Left colon (tissue), 2 donors: ENCODE data around the gene APOA1. TPM values are rescaled to one million over a fixed set of nuclear protein-coding genes. Genes with fewer than 3 reads are reported as not detected.
A peak's percentile ranks its signal among the peaks of the same experiment; 100 is the strongest.

ENCODE experiments used
- ATAC-seq: fragments of 200-7000 bp; cut with Tn5 transposase; one replicate; pipeline ENCODE4 v1.9.1; 2020; ENCODE audit warnings: mild to moderate bottlenecking, moderate library complexity
- DNase-seq, 2 donors: peaks; one replicate each; pipeline ENCODE4 v3.0.0-alpha.2; 2020
- intact Hi-C, 2 donors: fragments of 100-400 bp; cut with DNase I in 1 of 2; cut with micrococcal nuclease in 1 of 2; formaldehyde crosslinking; loops; one replicate each; pipeline versions ENCODE4 v1.11.2 to v1.14.0; 2022; cut with DNase I, micrococcal nuclease
- long read RNA-seq: library from polyadenylated mRNA; unstranded; transcript quantifications from one replicate; pipeline ENCODE4 v2.0.0, GENCODE V29; 2021
- total RNA-seq, 2 donors: library from RNA; stranded (reverse); fragmentation: NEBNext Ultra II Directional; extraction: Animal tissue kit (Norgen Biotek cat#: 25700); gene quantifications; one replicate each; pipeline ENCODE4 v1.2.1, GENCODE V29; 2021
- donor health status: DM: no; HTN: no; CAD: no.
- donor health status: DM: yes; HTN: yes; CAD: no.

The APOA1 gene
- total RNA-seq: not detected
- long read RNA-seq: 0 reads

DNA sequence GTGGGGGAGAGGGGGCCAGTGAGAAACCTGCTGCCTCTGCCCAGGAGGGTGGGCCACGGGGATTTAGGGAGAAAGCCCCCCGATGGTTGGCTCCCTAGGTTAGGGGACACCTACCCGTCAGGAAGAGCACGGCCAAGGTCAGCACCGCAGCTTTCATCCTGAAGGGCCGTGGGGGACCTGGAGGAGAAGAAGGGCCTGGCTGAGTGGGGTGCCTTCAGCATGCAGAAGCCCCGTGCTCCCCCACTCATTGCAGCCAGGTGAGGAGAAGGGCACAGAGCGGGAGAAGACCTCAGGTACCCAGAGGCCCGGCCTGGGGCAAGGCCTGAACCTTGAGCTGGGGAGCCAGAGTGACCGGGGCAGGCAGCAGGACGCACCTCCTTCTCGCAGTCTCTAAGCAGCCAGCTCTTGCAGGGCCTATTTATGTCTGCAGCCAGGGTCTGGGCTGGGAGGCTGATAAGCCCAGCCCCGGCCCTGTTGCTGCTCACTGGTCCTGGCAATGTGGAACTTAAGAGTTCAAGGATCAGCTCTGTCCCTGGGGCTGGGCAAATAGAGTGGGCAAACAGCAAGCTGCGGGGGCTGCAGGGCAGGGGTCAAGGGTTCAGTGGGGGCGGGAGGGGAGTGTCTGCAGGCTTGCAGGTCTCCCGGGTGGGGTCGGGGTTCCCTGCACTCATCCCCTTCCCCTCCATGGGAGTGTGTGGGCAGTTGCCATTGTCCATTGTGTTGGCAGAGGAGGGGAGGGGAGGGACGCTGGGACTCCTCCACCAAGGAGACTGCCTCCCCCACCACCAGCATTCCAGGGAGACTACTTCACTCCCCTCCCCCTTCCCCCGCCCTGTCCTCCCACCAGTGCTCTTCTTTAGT, at the start of gene APOA1:
TSS of gene APOA1 (minus strand) at position 392 of the 861 bp plus-strand sequence. CDS start at position 157, 235 bp downstream.
- ATAC-seq: no peak

DNA sequence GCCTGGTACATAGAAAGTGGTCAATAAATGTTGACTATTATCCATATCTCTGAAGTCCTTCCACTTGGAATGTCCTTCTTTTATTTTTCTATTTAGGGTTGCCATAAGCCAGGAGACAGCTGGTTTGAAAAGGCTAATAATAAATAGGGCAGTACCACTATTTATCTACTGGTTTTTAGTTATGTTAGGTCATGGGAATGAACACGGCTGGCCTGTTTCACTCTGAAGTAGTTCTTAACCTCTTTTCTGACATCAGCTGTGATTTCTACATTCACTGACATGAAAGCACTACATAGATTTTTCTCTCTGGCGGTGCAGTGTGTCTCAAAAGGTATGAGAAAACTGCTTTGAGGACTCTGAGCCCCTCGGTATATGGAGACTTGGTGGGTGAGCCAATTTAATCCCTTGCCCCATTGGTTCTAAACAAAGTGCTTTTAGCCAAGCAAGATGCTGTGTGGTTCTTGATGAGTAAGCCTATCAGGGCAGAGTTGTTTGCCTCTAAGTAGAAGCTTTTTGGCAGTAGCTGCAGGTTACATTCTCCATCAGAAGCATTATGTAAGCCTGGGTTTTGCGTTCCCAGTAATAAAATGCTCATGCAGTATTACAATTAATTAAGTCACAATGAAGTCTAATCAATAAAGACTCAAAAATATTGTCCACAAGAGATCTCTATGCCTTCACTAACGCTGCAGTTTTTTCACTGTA, 48.7 kb upstream of the APOA1 start:
- DNase-seq (no peak), ATAC-seq (no peak)
- intact Hi-C loops: loop anchor here in 1 of 2 donors (10.0 kb wide), 1 partner anchor 219 kb away; no protein-coding TSS in a partner anchor

More for the DNA sequence above, at the start of gene APOA1:
- DNase-seq: no peak
- intact Hi-C loops: no loop called here

DNA sequence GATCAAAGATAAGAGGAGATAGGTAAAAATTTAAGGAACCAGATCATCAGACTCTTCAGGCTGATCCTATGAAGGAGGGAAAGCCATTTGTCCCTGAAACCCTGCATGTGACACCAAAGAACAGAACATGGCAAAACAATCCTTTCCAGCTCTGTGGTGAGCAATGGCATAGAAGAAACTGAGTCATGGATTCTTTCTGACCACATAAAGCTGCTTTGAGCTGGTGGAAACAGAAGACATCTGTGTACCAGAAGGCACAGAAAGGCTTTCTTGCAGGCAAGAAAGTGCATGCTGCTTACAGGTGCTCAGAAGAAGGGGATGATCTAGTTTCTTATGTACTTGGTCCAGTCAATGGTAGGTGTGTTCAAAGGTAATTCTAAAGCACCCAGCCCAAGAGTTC, 45.0 kb upstream of the APOA1 start:
- intact Hi-C loops: loop anchor here in 1 of 2 donors (10.0 kb wide), 1 partner anchor 222 kb away; no protein-coding TSS in a partner anchor
- DNase-seq (no peak), ATAC-seq (no peak)

DNA sequence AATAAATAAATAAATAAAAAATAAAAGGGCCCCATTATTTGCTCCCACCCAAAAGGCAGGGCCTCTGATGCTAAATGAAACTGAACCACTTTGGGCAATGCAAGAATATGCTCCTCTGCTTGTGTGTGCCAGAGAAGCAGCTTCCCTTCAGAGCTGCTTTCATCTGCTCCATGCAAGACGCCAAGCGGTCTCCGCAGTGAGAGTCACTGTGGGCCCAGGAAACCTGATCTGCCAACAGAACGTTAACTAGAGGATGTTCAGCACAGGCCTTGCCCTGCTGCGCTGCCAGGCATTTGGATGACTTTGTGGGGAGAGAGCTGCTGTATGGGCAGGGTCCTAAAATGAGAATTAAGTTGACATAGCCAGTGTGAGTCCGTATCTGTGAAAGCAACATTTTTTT, 43.7 kb upstream of the APOA1 start:
- no peak for DNase-seq
- no peak for ATAC-seq
- intact Hi-C loops: loop anchor here in 1 of 2 donors (10.0 kb wide), 1 partner anchor 224 kb away; no protein-coding TSS in a partner anchor

DNA sequence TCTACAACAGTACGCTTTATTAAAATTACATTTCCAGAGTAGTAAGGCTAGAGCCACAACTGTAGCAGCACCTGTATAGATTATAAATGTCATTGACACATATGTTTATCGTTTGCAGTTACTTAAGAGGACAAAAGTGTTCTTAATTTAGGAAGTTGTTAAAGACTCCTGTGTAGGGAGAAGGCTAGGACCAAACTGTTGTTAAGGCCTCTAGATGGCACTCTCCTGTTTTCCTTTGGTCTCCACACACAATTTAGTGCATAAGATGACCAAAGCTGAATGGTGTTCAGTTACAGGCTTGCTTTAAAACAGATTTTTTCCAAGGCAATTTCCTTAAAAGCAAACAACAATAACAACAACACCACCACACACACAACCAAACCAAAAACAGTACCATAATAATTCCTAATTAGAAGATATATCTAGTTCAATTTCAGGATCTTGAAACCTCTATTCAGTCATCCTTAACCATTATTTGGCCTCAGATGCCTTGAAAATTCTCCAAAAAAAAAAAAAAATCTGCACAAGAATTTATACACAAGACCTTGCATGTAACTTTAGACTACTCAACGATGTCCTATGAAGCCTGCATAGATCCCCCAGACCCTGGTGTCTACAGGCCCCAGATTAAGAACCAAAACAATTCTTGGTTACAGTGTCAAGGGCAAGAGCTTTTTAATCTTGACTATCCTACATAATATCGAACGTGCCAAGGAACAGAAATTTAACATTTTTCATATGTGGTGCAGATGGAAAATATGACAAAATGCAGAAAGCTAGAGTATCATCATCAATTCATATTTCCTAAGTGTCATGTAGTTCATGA, 42.6 kb upstream of the APOA1 start:
- DNase-seq: no peak
- ATAC-seq: peak; percentile 89
- intact Hi-C loops: loop anchor here (2.0 to 10.0 kb wide), 2 partner anchors 225 kb away; no protein-coding TSS in a partner anchor

GRCh38 chr11:116876656-116877055, 39.2 kb upstream of the APOA1 start:
- DNase-seq: no peak
- ATAC-seq: no peak
- intact Hi-C loops: no loop called here

GRCh38 chr11:116875194-116875593, 37.8 kb upstream of the APOA1 start:
- no peak for ATAC-seq
- intact Hi-C loops: no loop called here
- DNase-seq: no peak

DNA sequence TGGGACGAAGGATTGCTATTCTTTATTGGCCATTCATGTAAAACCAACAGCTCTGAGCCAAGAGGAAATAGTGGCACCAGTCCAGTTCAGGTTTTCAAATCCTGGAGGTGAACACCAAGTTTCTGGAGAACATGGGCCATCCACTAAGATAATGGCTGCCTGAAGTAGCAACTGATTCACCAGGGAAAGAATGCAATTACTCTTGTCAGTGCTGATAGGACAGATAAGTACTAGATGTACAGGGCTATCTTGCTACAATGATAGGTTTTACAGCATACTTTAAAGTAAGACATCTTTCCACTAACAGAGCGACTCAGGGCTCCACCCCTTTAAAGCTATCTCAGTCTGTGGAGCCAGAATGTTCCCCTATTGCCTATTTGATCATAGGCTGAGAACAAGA, 36.8 kb upstream of the APOA1 start:
- peak; percentile 84 for ATAC-seq
- intact Hi-C loops: no loop called here
- DNase-seq: no peak

GRCh38 chr11:116873381-116873780, 36.0 kb upstream of the APOA1 start:
- DNase-seq (no peak), ATAC-seq (no peak)
- intact Hi-C loops: no loop called here

DNA sequence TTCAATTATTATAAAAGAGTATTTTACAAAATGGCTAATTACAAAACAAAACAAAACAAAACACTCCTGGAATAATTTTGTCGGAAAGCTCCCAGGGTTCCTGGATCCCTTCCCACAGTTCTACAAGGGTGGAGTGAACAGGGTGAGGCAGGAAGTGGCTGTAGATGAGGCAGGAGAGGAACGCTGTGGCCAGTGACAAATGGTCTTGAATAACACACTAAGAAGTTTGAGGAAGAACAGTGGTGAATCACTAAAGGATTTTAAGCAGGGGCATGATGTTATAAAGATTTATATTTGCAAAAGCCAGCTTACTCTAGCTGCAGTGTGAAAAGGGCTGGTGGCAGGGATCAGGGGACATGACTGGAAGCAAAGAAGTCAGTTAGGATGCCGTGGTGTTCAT, 33.8 kb upstream of the APOA1 start:
- ATAC-seq: peak; percentile 66

GRCh38 chr11:116870054-116870453, 32.6 kb upstream of the APOA1 start:
- intact Hi-C loops: no loop called here
- ATAC-seq (no peak), DNase-seq (no peak)

More for the DNA sequence above, 33.8 kb upstream of the APOA1 start:
- intact Hi-C loops: no loop called here
- no peak for DNase-seq

DNA sequence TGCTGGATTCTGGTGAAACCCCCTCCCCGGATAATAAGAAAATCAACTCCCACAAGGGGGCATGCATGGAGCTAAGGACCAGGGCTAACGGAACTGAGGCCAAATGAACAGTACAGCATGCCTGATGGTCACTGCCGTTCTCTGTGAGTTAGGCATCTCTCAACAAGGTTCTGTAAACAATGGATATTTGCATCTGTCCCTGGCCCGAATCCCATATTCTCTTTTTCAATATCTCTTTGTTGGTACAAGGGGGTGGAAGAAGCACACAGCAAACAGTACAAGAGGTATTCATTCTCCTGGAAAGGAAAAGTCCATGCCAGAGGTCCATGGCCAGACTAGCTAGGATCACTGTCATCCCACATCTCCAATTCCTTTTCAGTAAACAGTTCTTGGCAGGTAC, 32.2 kb upstream of the APOA1 start:
- DNase-seq: no peak
- ATAC-seq: no peak
- intact Hi-C loops: no loop called here

DNA sequence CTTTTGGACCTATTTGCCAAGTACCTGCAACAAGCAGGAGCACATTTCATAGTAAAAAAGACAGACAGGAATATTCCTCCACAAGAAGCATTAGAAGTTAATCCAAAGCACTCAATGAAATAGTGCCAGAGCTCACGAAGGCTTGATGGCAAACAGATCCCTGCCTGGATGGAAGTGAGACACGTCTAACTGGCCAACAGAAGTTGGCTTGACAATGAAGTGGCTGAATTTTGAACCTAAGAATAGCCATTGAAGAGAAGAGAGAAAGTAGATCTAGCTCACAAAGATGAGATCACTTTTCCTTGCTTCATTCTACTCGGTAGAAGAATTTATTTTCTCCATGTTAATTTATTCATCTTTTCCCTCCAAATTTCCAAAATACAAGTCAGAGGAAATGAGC, 30.6 kb upstream of the APOA1 start:
- ATAC-seq: no peak
- no peak for DNase-seq
- intact Hi-C loops: no loop called here

GRCh38 chr11:116867619-116868018, 30.2 kb upstream of the APOA1 start:
- ATAC-seq: no peak
- DNase-seq: no peak
- intact Hi-C loops: no loop called here

- ATAC-seq (no peak), DNase-seq (no peak)
- intact Hi-C loops: no loop called here
Observed at GRCh38 chr11:116866804-116867455, 29.5 kb upstream of the APOA1 start.

GRCh38 chr11:116865696-116866095, 28.3 kb upstream of the APOA1 start:
- DNase-seq (no peak), ATAC-seq (no peak)
- intact Hi-C loops: no loop called here

DNA sequence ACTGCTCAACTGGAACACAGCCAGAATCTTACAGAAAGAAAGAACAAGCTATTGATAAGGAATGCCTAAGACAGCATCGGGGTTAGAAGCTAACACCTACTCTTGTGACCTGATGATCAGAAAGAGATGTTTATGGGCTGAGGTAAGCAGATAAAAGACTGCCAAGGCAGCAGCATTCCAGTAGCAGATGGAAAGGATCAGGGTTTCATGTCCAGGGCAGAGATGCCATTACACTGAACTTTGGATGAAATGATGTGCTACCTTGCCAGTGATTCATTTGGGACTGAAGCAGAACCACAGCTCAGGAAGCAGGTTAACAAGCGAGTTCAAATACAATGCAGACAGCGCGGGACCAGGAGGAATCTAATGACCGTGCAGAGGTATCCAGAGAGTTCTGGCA, 27.1 kb upstream of the APOA1 start:
- intact Hi-C loops: no loop called here
- no peak for ATAC-seq
- no peak for DNase-seq

- intact Hi-C loops: no loop called here
- no peak for ATAC-seq
- DNase-seq: no peak
Observed at GRCh38 chr11:116862951-116863350, 25.5 kb upstream of the APOA1 start.

DNA sequence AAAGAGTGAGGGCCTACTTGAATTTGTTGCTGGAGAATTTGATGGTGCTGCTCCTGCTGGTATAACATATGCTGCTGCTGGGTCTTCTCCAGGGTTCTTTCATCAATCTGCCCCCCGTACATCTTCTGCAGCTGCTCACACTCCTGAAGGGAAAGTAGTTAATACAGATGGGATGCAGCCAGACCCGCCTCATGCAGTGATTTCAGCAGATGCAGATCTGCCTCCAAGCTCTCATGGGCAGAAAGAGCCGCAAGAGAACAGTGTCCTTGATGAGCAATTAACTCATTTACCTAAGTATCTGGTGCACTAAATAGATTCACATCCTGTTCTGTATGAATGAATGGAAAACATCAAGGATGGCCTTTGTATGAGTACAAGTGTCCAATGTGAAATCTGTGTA, 24.8 kb upstream of the APOA1 start:
- ATAC-seq (no peak), DNase-seq (no peak)
- intact Hi-C loops: no loop called here
